Tibial nerve (tissue), 3 donors: Measurements from ENCODE around the gene RWDD3.

Source experiments
- CTCF ChIP-seq, 5 experiments: fragments of 200-600 bp in 3 of 5; fragments of 450-650 bp in 2 of 5; sonication (generic) in 3 of 5; IDR thresholded peaks; one replicate each; pipeline ENCODE4 v1.5.1; 2016 to 2019; ENCODE audit warnings: antibody characterized with exemption in 5 of 5, mild to moderate bottlenecking in 3 of 5, moderate library complexity in 2 of 5
- POLR2A ChIP-seq, 2 donors: fragments of 450-650 bp; IDR thresholded peaks; one replicate each; pipeline ENCODE4 v1.6.1; 2017; ENCODE audit warnings: antibody characterized with exemption in 2 of 2, mild to moderate bottlenecking in 2 of 2, moderate library complexity in 2 of 2

DNA sequence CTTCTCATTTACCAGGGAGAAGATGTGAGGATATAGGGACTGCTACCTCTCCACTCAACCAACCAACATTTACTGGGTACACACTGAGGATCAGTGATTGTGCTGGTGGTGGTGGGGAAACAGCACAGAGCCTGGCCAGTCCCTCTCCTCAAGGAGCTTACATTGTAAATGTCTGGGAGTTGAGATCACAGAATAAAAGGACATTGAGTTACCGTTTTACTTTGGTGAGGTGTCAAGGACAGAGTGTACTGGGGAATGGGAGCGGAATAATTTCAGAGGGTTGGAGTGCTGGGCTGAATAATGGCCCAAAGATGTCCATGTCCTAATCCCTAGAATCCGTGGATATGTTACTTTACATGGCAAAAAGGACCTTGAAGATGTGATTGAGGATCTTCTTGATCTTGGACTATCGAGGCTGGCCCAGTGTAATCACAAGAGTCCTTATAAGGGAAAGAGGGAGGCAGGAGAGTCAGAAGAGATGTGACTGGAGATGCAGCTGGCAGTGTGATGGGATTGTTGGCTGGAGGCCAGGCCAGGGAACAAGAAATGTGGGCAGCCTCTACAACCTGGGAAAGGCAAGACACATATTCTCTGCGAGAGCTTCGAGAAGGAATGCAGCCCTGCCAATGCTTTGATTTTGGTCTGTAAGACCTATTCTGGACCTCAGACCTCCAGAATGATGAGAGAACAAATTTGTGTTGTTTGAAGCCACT is 26.6 kb upstream of the RWDD3 start:
- no peak for TF ChIP-seq POLR2A (IDR thresholded peaks at IDR 0.05)
- TF ChIP-seq CTCF (IDR thresholded peaks at IDR 0.05), result no peak
